ENCODE data around the gene AGO3.
A peak's percentile ranks its signal among the peaks of the same experiment; 100 is the strongest.
"Not testable (repeated sequence)": the region's sequence is repeated elsewhere in the genome, so short reads cannot be mapped to it uniquely, and the experiment has no call there.

AGO3 gene

DNA sequence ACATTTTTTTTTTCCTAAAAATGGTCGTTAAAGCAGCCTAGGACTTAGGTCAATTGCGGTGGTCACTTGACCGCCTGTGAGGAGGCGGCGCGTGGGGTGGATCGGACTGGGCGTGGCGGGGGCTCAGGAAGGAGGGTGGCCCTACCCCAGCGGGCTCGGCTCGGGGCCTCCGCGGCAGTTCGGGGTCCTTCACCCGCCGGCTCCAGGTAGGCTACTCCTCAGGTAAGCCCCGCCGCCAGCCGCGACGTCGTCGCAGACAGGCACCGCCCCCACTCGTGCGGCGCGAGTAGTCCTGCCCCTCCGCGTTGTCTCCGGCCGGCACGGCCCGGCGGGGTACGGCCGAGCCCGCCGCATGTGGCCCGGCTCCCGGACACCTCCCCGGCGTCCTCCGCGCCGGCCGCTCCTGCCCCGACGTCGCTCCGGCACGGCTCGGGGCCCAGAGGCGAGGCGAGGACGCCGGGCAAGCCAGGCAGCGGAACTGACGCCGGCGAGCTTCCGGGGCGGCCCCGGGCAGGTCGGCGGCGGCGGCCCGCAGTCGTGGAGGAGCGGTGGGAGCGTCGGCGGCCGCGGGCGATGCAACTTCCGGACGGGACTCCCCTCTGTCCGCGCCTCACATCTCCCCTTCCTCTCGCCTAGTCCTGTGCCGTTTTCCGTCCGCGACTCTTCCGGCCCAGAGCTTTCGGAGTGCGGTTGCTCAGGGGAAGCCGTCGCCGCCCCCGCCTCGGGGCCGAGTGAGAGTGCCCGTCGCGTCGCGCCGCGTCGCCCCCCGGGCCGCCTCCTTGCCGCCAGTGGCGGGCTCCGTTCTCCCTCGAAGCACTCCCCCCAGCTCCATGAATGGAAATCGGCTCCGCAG, at the start of gene AGO3:
Gene AGO3, plus strand, starts transcription at position 513 of the 853 bp plus-strand sequence. Its CDS starts 322 bp downstream, at position 835.
- DNase-seq = peak; percentile 99

DNA sequence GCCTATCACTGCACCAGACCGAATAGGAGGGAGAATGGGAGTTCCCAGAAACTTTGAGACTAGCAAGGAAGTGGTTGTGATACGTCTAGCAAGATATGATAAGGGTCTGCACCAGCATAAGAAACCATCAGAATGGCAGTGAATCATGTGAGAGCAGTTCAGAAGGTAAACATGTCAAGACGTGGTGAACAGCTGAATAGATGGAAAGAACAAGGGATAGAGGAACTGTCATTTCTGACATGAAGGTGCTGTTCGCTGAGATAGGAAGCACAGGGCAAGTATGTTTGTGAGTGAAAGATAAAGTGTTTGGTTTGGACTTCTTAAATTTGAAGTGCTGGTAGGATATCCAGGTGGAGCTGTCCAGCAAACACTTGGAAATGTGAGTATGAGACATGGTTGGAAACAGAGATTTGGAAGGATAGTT, 49.0 kb upstream of the AGO3 start:
- DNase-seq = no peak

DNA sequence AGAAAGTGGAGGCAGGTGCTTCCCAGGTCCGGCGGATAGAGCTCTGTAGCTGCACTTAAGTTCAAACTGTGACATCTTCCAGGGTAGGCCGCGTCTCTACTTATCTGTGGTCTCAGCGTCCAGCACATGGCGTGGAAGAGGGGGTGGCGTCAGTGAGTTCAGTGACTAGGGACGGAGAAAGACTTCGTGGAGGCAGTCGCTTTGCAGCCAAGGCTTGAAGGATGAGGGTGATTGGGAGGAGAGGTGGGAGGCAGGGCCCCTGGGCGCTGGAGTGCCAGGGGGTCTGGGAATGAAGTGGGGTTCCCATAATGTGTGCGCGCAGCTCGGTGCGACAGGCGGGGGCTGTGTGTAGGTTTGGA, 48.3 kb upstream of the AGO3 start:
- DNase-seq = no peak

DNA sequence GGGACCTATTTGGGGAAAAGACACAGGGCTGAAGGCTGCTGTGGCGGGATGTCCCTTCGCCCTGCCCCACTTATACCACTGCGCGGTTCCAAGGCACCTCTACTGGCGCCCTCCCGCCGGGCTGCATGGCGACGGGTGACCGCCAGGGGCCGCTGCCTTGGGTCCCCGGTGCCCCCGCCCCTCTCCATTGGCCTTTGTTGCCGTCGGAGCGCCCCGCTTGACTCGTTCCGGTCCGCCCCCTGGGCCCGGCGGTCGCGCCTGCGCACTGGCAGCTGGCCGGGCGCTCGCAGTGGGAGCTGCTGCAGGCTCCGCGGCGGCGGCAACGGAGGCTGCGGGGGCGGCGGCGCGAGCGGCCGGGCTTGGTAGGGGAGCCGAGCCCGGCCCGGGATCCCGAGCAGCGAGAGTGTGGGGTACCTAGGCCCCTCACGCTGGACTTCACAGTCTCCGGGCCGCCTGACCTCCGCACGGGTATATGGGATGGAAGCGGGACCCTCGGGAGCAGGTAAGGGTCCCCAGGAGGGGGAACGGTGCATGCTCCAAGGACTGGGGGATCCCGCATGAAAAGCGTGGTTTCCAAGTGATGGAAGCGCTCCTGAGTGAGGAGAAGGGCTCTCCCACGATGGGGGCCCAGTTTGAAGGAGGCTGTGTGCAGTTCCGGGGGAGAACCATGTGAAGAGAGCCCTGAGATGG, 47.8 kb upstream of the AGO3 start, which contains the start of gene AGO1:
Gene AGO1, plus strand, starts transcription at position 265 of the 690 bp plus-strand sequence. Its CDS starts 213 bp downstream, at position 478.
- peak; percentile 99 for DNase-seq

DNA sequence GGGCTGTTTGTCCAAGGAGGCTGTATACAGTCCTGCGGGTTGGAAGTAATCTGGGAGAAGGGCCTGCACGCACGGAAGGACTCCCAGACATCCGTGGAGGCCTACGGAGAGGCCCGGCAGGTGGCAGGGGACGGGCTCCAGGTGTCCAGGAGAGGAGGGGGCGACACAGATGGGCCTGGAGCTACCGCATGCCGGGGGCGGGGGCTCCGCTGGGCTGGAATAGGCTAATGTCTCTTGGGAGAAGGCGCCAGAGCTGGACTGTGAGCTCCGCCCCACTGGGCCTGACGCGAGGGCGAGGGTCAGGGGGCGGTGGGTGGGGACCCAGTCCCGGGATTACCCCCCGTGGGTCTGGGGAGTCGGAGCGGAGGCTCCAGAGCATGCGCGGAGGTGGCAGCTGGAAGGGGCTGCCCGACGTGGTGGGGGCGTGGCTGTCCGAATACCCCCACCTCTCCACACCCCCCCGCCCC, 47.2 kb upstream of the AGO3 start:
- DNase-seq = peak; percentile 91

DNA sequence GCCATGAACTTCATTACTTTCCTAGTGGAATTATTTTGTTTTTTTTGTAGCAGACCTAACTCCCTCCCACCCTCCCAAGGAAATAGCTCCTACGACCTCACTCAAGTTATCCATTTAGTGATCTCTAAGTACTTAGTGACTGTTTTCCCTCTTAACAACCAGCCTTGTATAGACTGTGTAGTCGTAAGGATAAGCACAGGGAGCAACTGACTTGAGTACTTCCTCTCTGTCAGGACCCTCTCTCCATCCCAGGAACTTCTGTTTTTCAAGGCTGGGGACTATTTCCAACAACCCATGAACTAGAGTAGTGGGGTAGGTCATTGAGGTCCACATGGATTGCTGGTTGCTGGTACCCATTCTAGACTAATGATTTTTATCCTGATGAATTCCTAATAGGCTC, 46.0 kb upstream of the AGO3 start:
- DNase-seq = no peak

DNA sequence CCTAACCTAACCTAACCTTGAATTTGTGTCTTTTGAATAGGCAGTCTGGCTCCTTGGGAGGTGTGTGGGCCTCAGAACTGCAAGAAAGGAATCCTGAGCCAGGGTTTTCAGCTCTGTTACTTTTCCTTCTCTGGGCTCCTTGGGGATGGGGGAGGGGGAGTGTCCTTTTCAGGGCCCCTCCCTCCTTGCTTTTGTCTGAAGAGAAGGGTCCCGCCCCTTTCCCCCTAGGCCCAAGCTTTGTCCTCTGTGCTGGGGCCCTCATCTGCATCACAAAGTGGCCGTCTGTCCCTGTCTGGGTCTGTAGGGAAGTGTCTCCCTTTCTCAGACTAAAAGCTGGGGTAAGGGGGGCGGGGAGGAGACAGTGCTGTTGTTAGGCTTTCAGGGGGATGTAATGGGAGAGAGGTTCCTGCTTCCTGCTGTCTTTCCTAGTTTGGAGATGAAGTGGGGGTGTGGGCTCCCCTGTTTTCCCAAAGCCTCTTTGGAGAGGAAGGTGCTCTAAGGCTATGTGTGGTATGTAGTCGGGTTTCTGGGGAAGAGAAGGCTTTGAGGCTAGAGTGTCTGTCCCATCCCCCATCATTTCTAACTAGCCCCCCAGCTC, 44.8 kb upstream of the AGO3 start:
- DNase-seq = peak; percentile 33

DNA sequence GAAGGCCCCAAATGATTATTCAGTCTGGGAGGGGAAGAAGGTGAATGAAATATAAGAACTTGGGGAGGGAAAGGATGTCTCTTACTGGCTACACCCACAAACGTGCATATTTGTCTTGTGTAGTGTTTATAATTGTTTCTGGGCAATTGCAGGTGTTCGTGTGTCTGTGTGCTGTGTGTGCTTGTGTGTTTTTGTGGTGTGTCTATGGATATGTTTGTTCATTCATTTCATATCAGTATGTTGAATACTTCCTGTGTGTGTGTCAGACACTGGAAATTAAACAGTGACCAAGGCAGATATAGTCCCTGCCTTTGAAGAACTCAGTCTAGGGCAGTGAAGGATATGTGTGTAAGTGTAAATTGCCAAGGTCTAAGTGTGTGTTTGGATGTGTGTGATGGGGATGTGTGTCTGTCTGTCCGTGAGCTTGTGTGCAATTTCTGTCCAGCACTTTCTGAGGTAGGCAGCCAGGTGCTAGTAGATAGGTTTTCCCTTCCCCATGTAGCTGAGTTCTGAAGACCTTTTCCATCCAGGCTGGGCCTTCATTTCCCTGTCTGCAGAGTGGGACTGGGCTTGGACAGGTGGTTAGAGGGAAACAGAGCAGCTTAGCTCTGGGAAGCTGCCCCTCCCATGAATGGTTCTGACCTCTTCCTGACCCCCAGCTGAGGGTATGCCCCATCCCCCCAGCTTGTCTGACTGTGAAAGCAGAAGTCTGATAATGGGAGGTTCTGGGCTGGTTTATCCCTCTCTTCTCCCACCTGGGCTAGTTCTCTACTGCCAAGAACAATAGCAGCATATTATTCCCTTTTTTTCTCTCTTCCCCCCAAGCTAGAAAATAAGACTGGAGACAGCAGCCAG, 44.1 kb upstream of the AGO3 start:
- peak; percentile 51 for DNase-seq

DNA sequence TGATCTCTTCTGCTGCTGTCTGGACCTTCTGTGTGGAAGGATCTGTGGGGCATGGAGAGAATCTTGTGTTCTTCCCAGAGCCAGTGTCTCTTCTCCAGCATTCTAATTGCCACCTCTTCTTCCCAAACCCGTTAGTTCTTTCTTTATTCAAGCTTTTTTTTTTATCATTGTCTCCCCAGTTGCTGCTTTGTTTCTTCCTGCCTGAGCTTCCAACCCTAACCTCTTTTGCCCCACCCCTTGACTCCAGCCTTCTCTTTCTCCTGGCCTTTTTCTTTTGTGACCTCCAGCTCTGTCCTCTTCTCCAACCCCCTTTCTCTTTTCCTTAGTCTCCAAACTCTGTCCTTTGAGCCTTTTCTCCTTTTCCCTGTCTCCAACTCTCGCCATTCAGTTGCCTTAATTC, 43.4 kb upstream of the AGO3 start:
- no peak for DNase-seq

DNA sequence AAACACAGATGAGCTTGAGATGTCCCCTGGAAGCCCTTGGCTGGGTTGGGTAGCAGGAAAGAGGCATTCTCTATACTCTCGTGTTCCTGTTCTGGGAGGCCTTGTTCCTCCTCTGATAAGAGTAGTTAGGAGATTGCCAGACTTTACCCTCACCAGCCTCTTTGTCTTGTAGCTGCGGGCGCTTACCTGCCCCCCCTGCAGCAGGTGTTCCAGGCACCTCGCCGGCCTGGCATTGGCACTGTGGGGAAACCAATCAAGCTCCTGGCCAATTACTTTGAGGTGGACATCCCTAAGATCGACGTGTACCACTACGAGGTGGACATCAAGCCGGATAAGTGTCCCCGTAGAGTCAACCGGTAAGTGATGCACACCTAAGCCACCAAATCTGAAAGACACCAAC, 42.6 kb upstream of the AGO3 start:
- DNase-seq = no peak

DNA sequence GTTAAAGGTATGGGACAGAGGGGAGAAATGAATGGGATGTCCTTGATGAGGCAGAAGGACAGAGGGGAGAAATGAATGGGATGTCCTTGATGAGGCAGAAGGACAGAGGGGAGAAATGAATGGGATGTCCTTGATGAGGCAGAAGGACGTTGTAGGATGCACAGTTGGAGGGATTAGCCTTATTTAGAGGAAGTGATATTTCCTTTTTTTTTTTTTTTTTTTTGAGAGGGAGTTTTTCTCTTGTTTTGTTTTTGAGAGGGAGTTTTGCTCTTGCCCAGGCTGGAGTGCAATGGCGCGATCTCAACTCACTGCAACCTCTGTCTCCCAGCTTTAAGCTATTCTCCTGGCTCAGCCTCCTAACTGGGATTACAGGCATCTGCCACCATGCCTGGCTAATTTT, 41.9 kb upstream of the AGO3 start:
- DNase-seq = not testable (repeated sequence)

DNA sequence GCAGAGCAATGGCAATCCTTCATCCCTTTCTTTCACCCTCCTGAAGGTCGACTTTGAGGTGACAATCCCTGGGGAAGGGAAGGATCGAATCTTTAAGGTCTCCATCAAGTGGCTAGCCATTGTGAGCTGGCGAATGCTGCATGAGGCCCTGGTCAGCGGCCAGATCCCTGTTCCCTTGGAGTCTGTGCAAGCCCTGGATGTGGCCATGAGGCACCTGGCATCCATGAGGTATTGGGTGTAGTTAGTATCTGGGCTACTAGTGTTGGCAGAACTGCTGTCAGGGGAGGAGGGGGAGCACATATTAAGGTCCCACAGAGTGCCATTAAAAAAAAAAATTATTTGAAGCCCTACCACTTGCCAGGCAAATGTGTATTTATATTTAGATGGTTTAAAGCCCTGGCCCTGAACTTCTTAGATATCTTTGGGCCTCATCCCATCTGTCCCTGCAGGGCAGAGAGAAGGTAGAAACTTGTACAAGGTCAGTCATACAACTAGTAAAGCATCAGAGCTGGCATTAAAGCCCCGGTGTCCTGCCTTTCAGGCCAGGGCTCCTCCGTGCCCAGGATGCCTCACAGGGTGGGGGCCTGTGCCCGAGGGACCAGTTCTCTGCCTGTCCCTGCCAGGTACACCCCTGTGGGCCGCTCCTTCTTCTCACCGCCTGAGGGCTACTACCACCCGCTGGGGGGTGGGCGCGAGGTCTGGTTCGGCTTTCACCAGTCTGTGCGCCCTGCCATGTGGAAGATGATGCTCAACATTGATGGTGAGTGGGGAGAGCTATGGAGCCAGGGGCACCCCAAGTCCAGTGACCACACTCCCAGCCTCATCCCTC, 37.6 kb upstream of the AGO3 start:
- no peak for DNase-seq

DNA sequence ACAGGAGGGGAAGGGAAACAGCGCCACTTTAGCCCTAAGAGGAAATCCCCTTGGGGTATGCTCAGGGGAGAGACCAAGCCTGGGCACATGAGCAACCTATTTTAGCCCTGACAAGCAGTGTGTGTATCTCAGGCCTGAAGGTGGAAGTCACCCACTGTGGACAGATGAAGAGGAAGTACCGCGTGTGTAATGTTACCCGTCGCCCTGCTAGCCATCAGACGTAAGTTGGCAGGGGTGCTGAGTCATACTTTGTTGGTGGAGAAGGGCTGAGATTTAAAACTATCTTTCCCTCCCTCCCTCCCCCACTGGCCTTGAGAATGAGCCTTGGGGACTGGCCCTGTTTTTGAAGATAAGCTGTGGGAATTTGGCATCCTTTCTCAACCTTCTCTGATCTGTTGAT, 36.7 kb upstream of the AGO3 start:
- no peak for DNase-seq

DNA sequence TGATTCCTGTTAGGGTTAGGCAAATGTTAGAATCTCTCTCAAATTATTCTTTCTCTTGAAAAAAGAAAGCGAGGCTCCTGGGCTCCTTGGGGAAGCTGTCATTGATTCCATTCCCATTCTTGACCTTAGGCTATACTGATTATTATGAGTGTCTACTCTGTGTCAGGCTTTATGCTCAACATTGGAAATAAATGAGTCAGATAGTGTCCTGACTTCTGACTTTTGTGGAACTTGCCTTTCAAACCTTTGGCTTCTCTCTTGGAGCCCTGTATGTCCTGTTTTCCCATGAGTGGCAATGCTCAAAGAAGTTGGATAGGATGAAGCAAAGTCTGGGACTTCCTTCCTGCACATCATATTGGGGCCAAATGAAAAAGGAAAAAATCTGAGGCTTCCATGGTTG, 36.2 kb upstream of the AGO3 start:
- no peak for DNase-seq

DNA sequence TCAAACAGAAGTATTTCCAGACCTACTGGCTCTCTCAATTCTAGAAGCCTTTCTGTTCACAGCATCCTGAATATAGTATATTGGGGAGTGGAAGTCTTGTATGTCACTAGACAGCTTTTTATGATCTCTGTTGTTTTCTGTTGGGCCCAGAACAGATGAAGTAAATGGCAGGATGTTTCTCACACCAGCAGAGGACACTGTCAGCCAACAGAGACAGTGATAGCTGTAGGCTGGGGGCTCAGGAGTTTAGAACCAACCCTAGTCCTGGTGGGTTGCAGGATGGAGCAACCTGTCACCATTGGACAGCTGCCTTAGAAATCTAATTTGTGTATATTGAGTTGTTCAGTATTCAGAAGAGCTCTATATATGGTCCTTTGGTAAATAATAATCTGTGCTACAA, 31.0 kb upstream of the AGO3 start:
- no peak for DNase-seq

DNA sequence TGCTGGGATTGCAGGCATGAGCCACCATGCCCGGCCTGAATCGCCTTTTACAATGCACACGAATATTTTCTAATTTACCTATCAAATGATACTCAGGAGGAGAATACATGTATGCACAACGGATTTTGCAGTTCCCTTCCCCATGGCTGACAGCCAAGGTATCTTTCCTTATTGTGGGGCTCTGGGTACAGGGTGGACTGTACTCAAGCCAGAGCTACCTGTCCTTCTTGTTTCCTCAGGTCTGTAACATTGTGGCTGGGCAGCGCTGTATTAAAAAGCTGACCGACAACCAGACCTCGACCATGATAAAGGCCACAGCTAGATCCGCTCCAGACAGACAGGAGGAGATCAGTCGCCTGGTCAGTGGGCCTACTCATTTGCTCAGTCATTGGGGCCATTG, 29.7 kb upstream of the AGO3 start:
- no peak for DNase-seq

DNA sequence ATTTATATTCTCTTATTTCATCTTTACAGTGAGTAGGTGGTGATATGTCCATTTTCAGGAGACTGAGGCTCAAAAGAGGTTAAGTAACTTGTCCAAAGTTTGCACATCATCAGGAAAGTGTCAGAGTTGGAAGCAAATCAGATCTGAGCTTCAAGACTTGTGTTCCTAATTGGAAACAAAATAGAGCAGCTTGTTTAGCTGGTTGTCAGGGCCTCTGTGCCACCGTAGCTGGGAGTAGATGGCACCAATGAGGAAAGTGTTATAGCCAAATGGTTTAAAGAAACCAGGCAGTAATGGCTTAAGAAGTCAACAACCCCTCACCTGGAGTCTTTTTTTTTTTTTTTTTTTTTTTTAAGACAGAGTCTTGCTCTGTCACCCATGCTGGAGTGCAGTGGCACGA, 28.2 kb upstream of the AGO3 start:
- no peak for DNase-seq

DNA sequence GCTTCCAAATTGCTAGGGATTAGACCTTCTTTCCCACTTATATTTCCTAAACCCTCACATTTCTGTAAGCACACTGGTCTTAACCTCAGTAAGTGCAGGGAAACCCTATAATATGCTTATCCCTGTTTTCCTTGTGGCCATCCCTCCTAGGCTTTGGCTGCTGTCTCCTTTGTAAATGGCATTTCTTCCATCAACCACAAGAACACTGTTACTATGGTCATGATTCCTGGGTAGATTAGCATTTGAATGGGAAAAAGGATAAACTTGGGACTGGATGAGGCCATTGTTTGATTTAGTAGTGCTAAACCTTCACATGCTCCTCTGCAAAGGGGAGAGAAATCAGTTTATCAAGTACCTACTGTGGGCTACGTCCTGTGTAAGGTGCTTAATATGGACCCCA, 16.2 kb upstream of the AGO3 start:
- DNase-seq = no peak

DNA sequence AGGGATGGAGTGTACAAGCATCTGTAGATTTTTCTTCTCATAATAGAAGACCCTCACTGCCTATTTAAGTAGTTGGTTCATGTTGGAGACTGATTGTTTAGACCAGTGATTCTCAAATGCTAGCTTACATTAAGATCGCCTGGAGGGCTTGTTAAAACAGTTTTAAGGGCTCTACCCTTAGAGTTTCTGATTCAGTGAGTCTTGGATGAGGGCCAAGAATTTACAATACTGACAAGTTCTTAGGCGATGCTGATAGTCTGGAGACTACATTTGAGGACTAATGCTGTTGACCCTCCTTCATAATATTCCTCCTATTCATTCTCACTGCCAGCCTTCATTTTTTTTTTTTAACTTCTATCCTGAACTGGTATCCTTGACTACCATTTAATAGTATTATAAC, 15.2 kb upstream of the AGO3 start:
- no peak for DNase-seq

DNA sequence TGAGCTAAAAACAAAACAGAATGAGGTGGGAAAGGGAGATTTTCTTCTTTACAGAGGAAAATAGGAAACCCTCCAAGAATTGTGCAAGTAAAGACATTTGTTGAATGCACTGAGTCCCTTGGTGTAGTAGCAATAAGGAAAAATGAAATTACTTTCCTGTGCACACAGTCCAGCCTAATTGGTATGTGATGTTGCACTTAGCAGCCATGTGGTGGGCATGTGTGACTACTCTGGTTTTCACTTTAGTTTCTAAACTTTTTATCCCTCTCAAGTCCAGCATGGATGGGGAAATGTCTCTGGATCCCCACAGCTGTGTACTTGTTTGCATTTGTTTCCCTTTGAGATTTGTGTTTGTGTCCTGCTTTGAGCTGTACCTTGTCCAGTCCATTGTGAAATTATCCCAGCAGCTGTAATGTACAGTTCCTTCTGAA, 7.1 kb upstream of the AGO3 start:
- DNase-seq = no peak

DNA sequence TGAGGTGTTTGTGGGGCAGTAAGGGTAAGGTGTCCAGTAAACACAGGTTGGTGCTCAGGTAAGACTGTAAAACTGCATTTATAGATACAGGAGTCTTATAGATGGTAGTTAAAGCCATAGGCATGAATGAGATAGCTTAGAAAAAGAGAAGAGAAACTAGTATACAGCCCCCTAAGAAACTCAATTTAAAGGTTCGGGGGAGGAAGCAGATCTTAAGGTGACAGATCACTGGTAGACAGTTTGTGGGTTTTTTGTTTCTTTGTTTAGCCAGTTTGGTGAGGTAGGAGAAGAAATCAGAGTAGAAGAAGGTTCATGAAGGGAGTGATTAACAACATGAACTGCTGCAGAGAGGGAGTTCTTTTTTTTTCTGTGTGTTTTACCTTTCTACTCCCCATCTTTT, 6.1 kb upstream of the AGO3 start:
- DNase-seq = no peak

DNA sequence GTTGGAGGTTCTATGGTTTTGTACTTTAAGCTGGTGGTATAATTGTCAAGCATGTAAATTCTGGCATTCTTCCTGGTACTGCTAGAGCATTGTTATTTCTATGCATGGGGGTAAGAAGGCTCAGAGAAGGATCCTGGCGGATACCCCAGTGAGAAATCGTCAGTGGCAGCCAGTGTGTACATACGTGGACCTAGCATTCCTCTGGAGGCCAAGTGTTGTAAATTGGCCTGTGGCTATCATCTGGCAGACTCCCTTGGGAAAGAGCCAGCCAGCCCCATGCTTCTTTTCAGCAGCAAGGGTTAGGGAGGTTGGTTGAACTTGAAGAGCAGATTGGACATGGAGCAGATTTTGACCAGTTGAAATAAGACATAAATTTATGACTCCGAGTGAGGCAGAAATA, 5.2 kb upstream of the AGO3 start:
- DNase-seq = no peak
